Heart left ventricle (tissue), 16 donors: ENCODE results near the gene MIPOL1. TPM values are rescaled to one million over a fixed set of nuclear protein-coding genes. Genes with fewer than 3 reads are reported as not detected.

Experiments used
- ATAC-seq, 4 donors: fragments of 200-7000 bp; cut with Tn5 transposase; one replicate each; pipeline ENCODE4 v1.9.1; 2020 to 2022; ENCODE audit warnings: moderate library complexity in 4 of 4, mild to moderate bottlenecking in 3 of 4, moderate number of reproducible peaks in 1 of 4
- DNase-seq, 5 donors: peaks; one replicate each; pipeline ENCODE4 v3.0.0-alpha.2; 2020
- H3K27ac ChIP-seq, 12 donors: fragments of 200-600 bp; sonication (generic) in 4 of 12; one replicate each; pipeline versions ENCODE4 v1.5.0 to v1.8.0; 2016 to 2022; ENCODE audit warnings: mild to moderate bottlenecking in 2 of 12
- H3K27me3 ChIP-seq, 9 donors: fragments of 200-600 bp; sonication (generic) in 2 of 9; one replicate each; pipeline versions ENCODE4 v1.5.1 to v1.8.0; 2016 to 2022; ENCODE audit warnings: mild to moderate bottlenecking in 3 of 9
- H3K36me3 ChIP-seq, 9 donors: fragments of 200-600 bp; sonication (generic) in 2 of 9; one replicate each; pipeline versions ENCODE4 v1.5.0 to v1.8.0; 2018 to 2022; ENCODE audit warnings: mild to moderate bottlenecking in 2 of 9
- H3K4me1 ChIP-seq, 12 donors: fragments of 200-600 bp; sonication (generic) in 4 of 12; one replicate each; pipeline versions ENCODE4 v1.5.0 to v1.8.0; 2016 to 2022; ENCODE audit warnings: mild to moderate bottlenecking in 3 of 12
- H3K4me3 ChIP-seq, 12 donors: fragments of 200-600 bp; sonication (generic) in 4 of 12; one replicate each; pipeline versions ENCODE4 v1.5.0 to v1.8.0; 2017 to 2022; ENCODE audit warnings: mild to moderate bottlenecking in 9 of 12, moderate library complexity in 4 of 12
- H3K9me3 ChIP-seq, 12 donors: fragments of 200-600 bp; sonication (generic) in 4 of 12; one replicate each; pipeline versions ENCODE4 v1.5.0 to v1.8.0; 2016 to 2022; ENCODE audit warnings: mild to moderate bottlenecking in 1 of 12
- CTCF ChIP-seq, 12 donors: fragments of 200-600 bp; sonication (generic) in 4 of 12; IDR thresholded peaks; one replicate each; pipeline versions ENCODE4 v1.5.0 to v1.8.0; 2018 to 2022; ENCODE audit warnings: antibody characterized with exemption in 12 of 12, mild to moderate bottlenecking in 5 of 12
- POLR2A ChIP-seq, 2 donors: fragments of 450-650 bp; IDR thresholded peaks; one replicate each; pipeline ENCODE4 v1.6.1; 2017; ENCODE audit warnings: antibody characterized with exemption in 2 of 2, mild to moderate bottlenecking in 2 of 2, moderate library complexity in 2 of 2
- WGBS, 4 donors: extraction: QIAGEN DNeasy Blood & Tissue Kit in 2 of 4; methylation state at CpG; one replicate each; pipeline versions ENCODE4 v1.1.5 to v1.1.7; 2013 to 2018; 5-methylcytosine and 5-hydroxymethylcytosine counted together
- intact Hi-C, 10 donors: fragments of 100-400 bp; cut with DNase I; formaldehyde crosslinking; loops; one replicate each; pipeline versions ENCODE4 v1.11.1 to v1.14.2; 2022
- polyA plus RNA-seq, 2 donors: library from polyadenylated mRNA; stranded (reverse); fragments of 200-250 nt; gene quantifications; one replicate each; pipeline ENCODE4 v1.2.3, GENCODE V29; 2013
- total RNA-seq, 9 donors: library from RNA; depleted of rRNA in 2 of 9; stranded (reverse); fragments of >200 nt in 2 of 9; fragmentation: NEBNext Ultra II Directional in 3 of 9; extraction: Animal tissue kit (Norgen Biotek cat#: 25700) in 3 of 9; gene quantifications; one replicate each; pipeline versions ENCODE4 v1.1.0 to v1.2.4, GENCODE V29; 2016 to 2023
- donor health status: ischemic (EF 13 %, LVEDD 7.1; RV severe dilation, severe dysfunction).
- donor health status: healthy with polysubstance abuse.
- donor health status: DM: no; HTN: yes; CAD: no.
- donor health status: DM: no; HTN: no; CAD: no.
- donor health status: ischemic (EF 25% LVEDD 6.9; RV normal size, moderate dysfunction).
- donor health status: ischemic (EF 25% LVEDD 5.7; RV mildly dilated, moderate dysfunction).
- donor health status: healthy.
- donor health status: DM: yes; HTN: yes; CAD: no.
- donor health status: ischemic (EF 35%, LVEDD 5.7; RV mildly dilated, moderate dysfunction).
- donor health status: nonischemic (EF 11% LVEDD 7.7; RV severe dilation, severe dysfunction).
- donor health status: DM: yes; HTN: yes; CAD: no.
- donor health status: PGD.
- donor health status: ischemic (EF 29% LVEDD 5.4; RV normal size, mild dysfunction).
- donor health status: nonischemic (EF 23%, LVEDD 6.1; RV moderate dilation, normal function).

Gene MIPOL1
- total and polyA plus RNA-seq, 11 donors = 0.99 to 7.3 (median 5.0) TPM

- no peaks in the 10 kb centered on the region for H3K36me3 ChIP-seq
- no peak overlapping the region for H3K4me3 ChIP-seq
- no peaks in the 10 kb centered on the region for H3K27me3 ChIP-seq
- no peaks in the 10 kb centered on the region for H3K4me1 ChIP-seq
- intact Hi-C loops = no loop called here
- no peaks in the 10 kb centered on the region for H3K9me3 ChIP-seq
- 86 to 89% (median 88%) methylated on average over 3 of the region's 3 CpGs for WGBS, 4 donors
- no peak overlapping the region for H3K27ac ChIP-seq
- TF ChIP-seq POLR2A (IDR thresholded peaks at IDR 0.05) (no peak), CTCF (IDR thresholded peaks at IDR 0.05) (no peak)
- DNase-seq = no peak
- ATAC-seq = no peak
These were observed 213.5 kb downstream of the MIPOL1 start for GRCh38 chr14:37411079-37411735.

- intact Hi-C loops = no loop called here
- WGBS, 4 donors = 84 to 99% (median 88%) methylated on average over 1 of the region's 1 CpG
- TF ChIP-seq POLR2A (IDR thresholded peaks at IDR 0.05) (no peak), CTCF (IDR thresholded peaks at IDR 0.05) (no peak)
- Histone ChIP-seq H3K4me1 (no peaks in the 10 kb centered on the region), H3K4me3 (no peak overlapping the region), H3K27me3 (no peaks in the 10 kb centered on the region), H3K36me3 (no peaks in the 10 kb centered on the region), H3K27ac (no peak overlapping the region), H3K9me3 (no peaks in the 10 kb centered on the region)
- ATAC-seq (no peak), DNase-seq (no peak)
These were observed 215.3 kb downstream of the MIPOL1 start for GRCh38 chr14:37413050-37413449.

- no peak for DNase-seq
- no peak for ATAC-seq
- Histone ChIP-seq H3K9me3 (no peaks in the 10 kb centered on the region), H3K27ac (no peak overlapping the region), H3K27me3 (no peaks in the 10 kb centered on the region), H3K4me1 (no peaks in the 10 kb centered on the region), H3K4me3 (no peak overlapping the region), H3K36me3 (no peaks in the 10 kb centered on the region)
- no peak for TF ChIP-seq CTCF (IDR thresholded peaks at IDR 0.05)
- no peak for TF ChIP-seq POLR2A (IDR thresholded peaks at IDR 0.05)
- intact Hi-C loops = no loop called here
- WGBS, 4 donors = 84 to 92% (median 90%) methylated on average over 3 of the region's 3 CpGs
These were observed 215.8 kb downstream of the MIPOL1 start for GRCh38 chr14:37413504-37414003.

GRCh38 chr14:37416264-37416663 lies 218.5 kb downstream of the MIPOL1 start:
- Histone ChIP-seq H3K27ac (no peak overlapping the region), H3K27me3 (no peaks in the 10 kb centered on the region), H3K9me3 (no peaks in the 10 kb centered on the region), H3K4me3 (no peak overlapping the region), H3K36me3 (no peaks in the 10 kb centered on the region), H3K4me1 (no peaks in the 10 kb centered on the region)
- DNase-seq (no peak), ATAC-seq (no peak)
- WGBS, 4 donors = 93 to 95% (median 94%) methylated on average over 2 of the region's 2 CpGs
- TF ChIP-seq CTCF (IDR thresholded peaks at IDR 0.05) (no peak), POLR2A (IDR thresholded peaks at IDR 0.05) (no peak)
- intact Hi-C loops = no loop called here
